Measurements from ENCODE around the gene ASIC5. TPM values are rescaled to one million over a fixed set of nuclear protein-coding genes. Genes with fewer than 3 reads are reported as not detected.

Gene ASIC5
- not detected for polyA plus RNA-seq (2013, experiment 1 of 2)
- polyA plus RNA-seq (2013, experiment 2 of 2) = not detected

DNA sequence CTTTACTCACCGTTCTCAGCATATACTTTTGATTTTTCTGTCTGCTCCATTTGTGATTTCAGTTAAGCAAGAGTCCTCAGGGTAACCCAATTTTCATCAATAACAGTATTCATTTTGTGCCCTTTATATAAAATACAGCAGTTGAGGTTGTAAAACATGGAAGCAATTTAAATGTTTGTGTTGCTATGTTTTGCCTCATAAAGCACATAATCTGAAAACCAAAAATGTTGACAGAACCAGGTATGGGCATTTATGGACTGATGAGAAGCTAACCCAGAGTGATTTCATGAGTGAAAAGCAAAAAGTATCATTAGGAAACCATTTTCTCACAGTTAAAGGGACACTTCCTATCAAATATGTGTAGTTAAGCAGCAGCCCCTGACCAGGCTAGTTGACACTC is at the start of gene ASIC5:
Gene ASIC5 (minus strand): TSS at position 101 of the 400 bp plus-strand sequence. CDS start 51 bp downstream, at position 50.
- no peak within 1 kb of the TSS for H2BK15ac ChIP-seq (replicated peaks; ENCODE audit: low read depth)
- H3K23ac ChIP-seq (ENCODE audit: low read length) = no peak within 1 kb of the TSS
- no peaks in the 10 kb centered on the region for H3K79me2 ChIP-seq (ENCODE audit: control insufficient read depth, insufficient read depth, low read length)
- H3K27ac ChIP-seq (ENCODE audit: low read depth, low read length) = no peak within 1 kb of the TSS
- H4K8ac ChIP-seq (ENCODE audit: low read depth, low read length) = no peak within 1 kb of the TSS
- H3K4me3 ChIP-seq (ENCODE audit: low read length) = no peak within 1 kb of the TSS
- no peak within 1 kb of the TSS for H3K18ac ChIP-seq (ENCODE audit: low read length)
- no peak within 1 kb of the TSS for H2BK120ac ChIP-seq (ENCODE audit: low read depth, low read length)
- H3K27me3 ChIP-seq (ENCODE audit: insufficient read depth, low read length, poor library complexity) = no peaks in the 10 kb centered on the region
- H3K9ac ChIP-seq (ENCODE audit: low read length) = no peak within 1 kb of the TSS
- H2BK5ac ChIP-seq (ENCODE audit: low read length) = no peak within 1 kb of the TSS
- no peaks in the 10 kb centered on the region for H3K4me1 ChIP-seq (ENCODE audit: control insufficient read depth, low read depth, low read length)
- no peak within 1 kb of the TSS for H2AK5ac ChIP-seq (ENCODE audit: low read length)
- no peaks in the 10 kb centered on the region for H3K36me3 ChIP-seq (ENCODE audit: control insufficient read depth, insufficient read depth, low read length)
- WGBS (ENCODE audit: extremely low coverage, insufficient coverage, low lambda C conversion rate) = no CpG with 5 or more reads among the region's 1 CpG
- no peaks in the 10 kb centered on the region for H3K79me1 ChIP-seq (ENCODE audit: low read length)
- no peak within 1 kb of the TSS for H3K56ac ChIP-seq (ENCODE audit: low read length)
- H3K4ac ChIP-seq (ENCODE audit: low read depth, low read length) = no peak within 1 kb of the TSS
- no peak within 1 kb of the TSS for H4K5ac ChIP-seq (ENCODE audit: low read length)
- no peak within 1 kb of the TSS for H3K4me2 ChIP-seq (ENCODE audit: low read length)
- DNase-seq = no peak

DNA sequence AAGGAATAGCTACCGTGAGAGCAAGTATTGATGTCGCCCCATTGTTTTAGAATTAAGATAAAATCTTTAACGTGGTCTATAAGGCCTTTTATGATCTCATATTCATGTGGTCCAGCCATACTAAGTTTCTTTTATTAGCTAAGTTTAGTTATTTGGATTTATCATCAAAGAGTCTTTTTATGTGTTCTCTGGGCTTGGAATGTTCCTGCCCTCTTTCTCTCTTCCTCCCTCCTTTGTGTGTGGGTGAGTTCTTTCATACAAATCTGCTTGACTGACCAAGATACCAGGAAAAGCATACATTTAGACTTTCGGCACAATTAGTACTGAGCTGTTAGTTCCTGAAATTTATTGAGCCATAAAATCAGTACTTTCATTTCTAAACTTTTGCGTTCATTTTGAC is 48.7 kb upstream of the ASIC5 start:
- Histone ChIP-seq H3K27ac (ENCODE audit: low read depth, low read length) (no peak overlapping the region), H3K23ac (ENCODE audit: low read length) (no peak overlapping the region), H2AK5ac (ENCODE audit: low read length) (no peak overlapping the region), H3K4me1 (ENCODE audit: control insufficient read depth, low read depth, low read length) (no peaks in the 10 kb centered on the region), H2BK5ac (ENCODE audit: low read length) (no peak overlapping the region), H3K56ac (ENCODE audit: low read length) (no peak overlapping the region), H3K18ac (ENCODE audit: low read length) (no peak overlapping the region), H3K79me1 (ENCODE audit: low read length) (no peaks in the 10 kb centered on the region), H3K27me3 (ENCODE audit: insufficient read depth, low read length, poor library complexity) (no peaks in the 10 kb centered on the region), H3K9ac (ENCODE audit: low read length) (no peak overlapping the region), H3K4me2 (ENCODE audit: low read length) (no peak overlapping the region), H3K4me3 (ENCODE audit: low read length) (no peak overlapping the region), H4K5ac (ENCODE audit: low read length) (no peak overlapping the region), H4K8ac (ENCODE audit: low read depth, low read length) (no peak overlapping the region), H2BK120ac (ENCODE audit: low read depth, low read length) (no peak overlapping the region), H2BK15ac (replicated peaks; ENCODE audit: low read depth) (no peak overlapping the region), H3K36me3 (ENCODE audit: control insufficient read depth, insufficient read depth, low read length) (no peaks in the 10 kb centered on the region), H3K4ac (ENCODE audit: low read depth, low read length) (no peak overlapping the region), H3K79me2 (ENCODE audit: control insufficient read depth, insufficient read depth, low read length) (no peaks in the 10 kb centered on the region)
- no CpG with 5 or more reads among the region's 5 CpGs for WGBS (ENCODE audit: extremely low coverage, insufficient coverage, low lambda C conversion rate)
- no peak for DNase-seq

DNA sequence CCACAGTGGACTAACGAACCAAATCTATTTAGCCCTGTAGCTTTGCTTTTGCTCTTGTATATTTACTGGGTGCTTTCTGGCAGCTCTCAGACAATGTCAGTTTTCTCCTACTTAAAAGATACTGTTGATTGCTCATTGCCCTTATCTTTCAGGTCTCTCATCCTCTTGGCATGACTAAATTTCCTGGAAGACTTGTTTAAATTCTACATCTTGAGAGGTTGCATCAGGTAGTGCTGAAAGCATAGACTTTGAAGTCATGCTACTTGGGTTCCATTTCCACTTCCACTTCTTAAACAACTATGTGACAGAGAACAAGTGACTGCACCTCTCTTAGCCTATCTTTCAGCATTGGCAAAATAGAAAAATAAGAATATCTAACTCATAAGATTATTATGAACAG is 45.8 kb upstream of the ASIC5 start:
- Histone ChIP-seq H2BK5ac (ENCODE audit: low read length) (no peak overlapping the region), H3K4ac (ENCODE audit: low read depth, low read length) (no peak overlapping the region), H3K79me2 (ENCODE audit: control insufficient read depth, insufficient read depth, low read length) (no peaks in the 10 kb centered on the region), H3K9ac (ENCODE audit: low read length) (no peak overlapping the region), H3K27me3 (ENCODE audit: insufficient read depth, low read length, poor library complexity) (no peaks in the 10 kb centered on the region), H2AK5ac (ENCODE audit: low read length) (no peak overlapping the region), H3K79me1 (ENCODE audit: low read length) (no peaks in the 10 kb centered on the region), H3K4me2 (ENCODE audit: low read length) (no peak overlapping the region), H2BK15ac (replicated peaks; ENCODE audit: low read depth) (no peak overlapping the region), H3K56ac (ENCODE audit: low read length) (no peak overlapping the region), H3K23ac (ENCODE audit: low read length) (no peak overlapping the region), H4K8ac (ENCODE audit: low read depth, low read length) (no peak overlapping the region), H3K18ac (ENCODE audit: low read length) (no peak overlapping the region), H3K4me3 (ENCODE audit: low read length) (no peak overlapping the region), H4K5ac (ENCODE audit: low read length) (no peak overlapping the region), H3K36me3 (ENCODE audit: control insufficient read depth, insufficient read depth, low read length) (no peaks in the 10 kb centered on the region), H3K4me1 (ENCODE audit: control insufficient read depth, low read depth, low read length) (no peaks in the 10 kb centered on the region), H3K27ac (ENCODE audit: low read depth, low read length) (no peak overlapping the region), H2BK120ac (ENCODE audit: low read depth, low read length) (no peak overlapping the region)
- peak; percentile 29 for DNase-seq
- no CpG with 5 or more reads among the region's 1 CpG for WGBS (ENCODE audit: extremely low coverage, insufficient coverage, low lambda C conversion rate)

GRCh38 chr4:155909615-155910226 is 43.6 kb upstream of the ASIC5 start:
- H2AK5ac ChIP-seq (ENCODE audit: low read length) = no peak overlapping the region
- no peak overlapping the region for H3K27ac ChIP-seq (ENCODE audit: low read depth, low read length)
- no peak overlapping the region for H3K56ac ChIP-seq (ENCODE audit: low read length)
- no peak overlapping the region for H3K4ac ChIP-seq (ENCODE audit: low read depth, low read length)
- no peak overlapping the region for H2BK120ac ChIP-seq (ENCODE audit: low read depth, low read length)
- no peak overlapping the region for H3K23ac ChIP-seq (ENCODE audit: low read length)
- H3K79me2 ChIP-seq (ENCODE audit: control insufficient read depth, insufficient read depth, low read length) = no peaks in the 10 kb centered on the region
- no peaks in the 10 kb centered on the region for H3K27me3 ChIP-seq (ENCODE audit: insufficient read depth, low read length, poor library complexity)
- H3K18ac ChIP-seq (ENCODE audit: low read length) = no peak overlapping the region
- H3K79me1 ChIP-seq (ENCODE audit: low read length) = no peaks in the 10 kb centered on the region
- no peaks in the 10 kb centered on the region for H3K36me3 ChIP-seq (ENCODE audit: control insufficient read depth, insufficient read depth, low read length)
- H3K9ac ChIP-seq (ENCODE audit: low read length) = no peak overlapping the region
- H4K5ac ChIP-seq (ENCODE audit: low read length) = no peak overlapping the region
- no CpG with 5 or more reads among the region's 3 CpGs for WGBS (ENCODE audit: extremely low coverage, insufficient coverage, low lambda C conversion rate)
- no peak for DNase-seq
- H3K4me2 ChIP-seq (ENCODE audit: low read length) = no peak overlapping the region
- no peak overlapping the region for H2BK5ac ChIP-seq (ENCODE audit: low read length)
- H2BK15ac ChIP-seq (replicated peaks; ENCODE audit: low read depth) = no peak overlapping the region
- H3K4me3 ChIP-seq (ENCODE audit: low read length) = no peak overlapping the region
- H4K8ac ChIP-seq (ENCODE audit: low read depth, low read length) = no peak overlapping the region
- no peaks in the 10 kb centered on the region for H3K4me1 ChIP-seq (ENCODE audit: control insufficient read depth, low read depth, low read length)

DNA sequence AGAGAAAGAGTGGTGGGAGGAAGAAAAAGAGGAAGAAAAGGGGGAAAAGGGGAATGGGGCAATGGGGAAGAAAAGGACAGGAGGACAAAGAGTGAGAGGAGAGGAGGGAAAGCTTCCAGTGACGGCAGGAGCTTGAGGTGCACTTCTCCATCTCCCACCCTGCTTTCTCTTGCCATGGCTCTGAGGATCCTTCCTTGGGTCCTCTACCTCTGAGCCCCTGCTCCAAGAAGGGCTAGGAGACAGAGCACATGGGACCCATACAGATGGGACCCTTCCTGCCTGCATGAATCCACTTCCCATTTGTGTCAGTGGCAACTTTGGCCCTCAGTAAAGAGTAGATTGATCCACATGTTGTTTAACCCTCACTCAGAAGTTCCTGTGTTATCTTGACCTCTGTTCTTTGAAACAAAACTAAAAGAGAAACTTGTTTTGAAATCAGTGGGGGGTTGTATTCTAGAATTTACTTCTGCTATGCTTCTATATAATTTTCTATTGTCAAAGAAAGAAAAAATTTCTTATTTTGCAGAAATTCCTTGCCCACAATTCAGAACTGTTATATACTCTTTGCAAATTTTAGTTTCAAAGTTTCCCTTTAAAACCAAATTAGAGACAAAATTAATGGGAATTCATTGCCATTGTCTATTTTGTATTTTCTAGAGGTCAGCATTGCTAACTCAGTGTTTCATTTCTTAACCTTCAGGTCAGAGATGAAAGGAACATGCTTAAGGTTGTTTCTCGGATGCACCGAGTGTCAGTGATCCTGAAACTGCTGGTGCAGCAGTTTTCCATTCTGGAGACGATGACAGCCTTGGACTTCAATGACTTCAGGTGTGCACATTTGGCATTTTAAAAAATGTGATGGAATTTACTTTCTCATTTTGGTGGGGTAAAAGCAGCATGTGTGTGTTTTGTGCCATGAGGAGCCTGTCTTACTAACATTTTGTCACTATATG is 42.4 kb upstream of the ASIC5 start:
- DNase-seq = no peak
- H3K9ac ChIP-seq (ENCODE audit: low read length) = no peak overlapping the region
- H3K18ac ChIP-seq (ENCODE audit: low read length) = no peak overlapping the region
- no peak overlapping the region for H3K27ac ChIP-seq (ENCODE audit: low read depth, low read length)
- no peaks in the 10 kb centered on the region for H3K79me2 ChIP-seq (ENCODE audit: control insufficient read depth, insufficient read depth, low read length)
- no peaks in the 10 kb centered on the region for H3K4me1 ChIP-seq (ENCODE audit: control insufficient read depth, low read depth, low read length)
- no peak overlapping the region for H2BK15ac ChIP-seq (replicated peaks; ENCODE audit: low read depth)
- H3K4ac ChIP-seq (ENCODE audit: low read depth, low read length) = no peak overlapping the region
- H3K27me3 ChIP-seq (ENCODE audit: insufficient read depth, low read length, poor library complexity) = no peaks in the 10 kb centered on the region
- WGBS (ENCODE audit: extremely low coverage, insufficient coverage, low lambda C conversion rate) = no CpG with 5 or more reads among the region's 4 CpGs
- no peak overlapping the region for H2AK5ac ChIP-seq (ENCODE audit: low read length)
- H4K8ac ChIP-seq (ENCODE audit: low read depth, low read length) = no peak overlapping the region
- no peak overlapping the region for H2BK120ac ChIP-seq (ENCODE audit: low read depth, low read length)
- H3K4me3 ChIP-seq (ENCODE audit: low read length) = no peak overlapping the region
- H2BK5ac ChIP-seq (ENCODE audit: low read length) = no peak overlapping the region
- no peak overlapping the region for H3K23ac ChIP-seq (ENCODE audit: low read length)
- no peaks in the 10 kb centered on the region for H3K79me1 ChIP-seq (ENCODE audit: low read length)
- no peaks in the 10 kb centered on the region for H3K36me3 ChIP-seq (ENCODE audit: control insufficient read depth, insufficient read depth, low read length)
- H3K4me2 ChIP-seq (ENCODE audit: low read length) = no peak overlapping the region
- no peak overlapping the region for H4K5ac ChIP-seq (ENCODE audit: low read length)
- H3K56ac ChIP-seq (ENCODE audit: low read length) = no peak overlapping the region

All from mesendoderm (in vitro differentiated cells).